Fibroblast of mammary gland (primary cell): ENCODE results near the gene PAPSS2.

Source experiments
- DNase-seq: peaks from one replicate; pipeline ENCODE4 v3.0.0-alpha.2; 2010; ENCODE audit warnings: low read depth
- H3K4me3 ChIP-seq: 2 replicates; pipeline ENCODE4 v1.5.1; 2011; ENCODE audit warnings: low read depth, mild to moderate bottlenecking, low read length, moderate library complexity; ENCODE audit not compliant: control insufficient read depth
- CTCF ChIP-seq: conservative IDR thresholded peaks from 2 replicates; pipeline ENCODE4 v1.5.1; 2011; ENCODE audit warnings: low read depth, low read length, inconsistent platforms; ENCODE audit not compliant: control insufficient read depth, insufficient read depth

The PAPSS2 gene

GRCh38 chr10:87632454-87632853, 27.2 kb upstream of the PAPSS2 start:
- H3K4me3 ChIP-seq: no peak overlapping the region
- no peak for DNase-seq
- no peak for TF ChIP-seq CTCF

- H3K4me3 ChIP-seq: no peak overlapping the region
- no peak for DNase-seq
- no peak for TF ChIP-seq CTCF
These were observed 25.4 kb upstream of the PAPSS2 start for GRCh38 chr10:87634311-87634710.

DNA sequence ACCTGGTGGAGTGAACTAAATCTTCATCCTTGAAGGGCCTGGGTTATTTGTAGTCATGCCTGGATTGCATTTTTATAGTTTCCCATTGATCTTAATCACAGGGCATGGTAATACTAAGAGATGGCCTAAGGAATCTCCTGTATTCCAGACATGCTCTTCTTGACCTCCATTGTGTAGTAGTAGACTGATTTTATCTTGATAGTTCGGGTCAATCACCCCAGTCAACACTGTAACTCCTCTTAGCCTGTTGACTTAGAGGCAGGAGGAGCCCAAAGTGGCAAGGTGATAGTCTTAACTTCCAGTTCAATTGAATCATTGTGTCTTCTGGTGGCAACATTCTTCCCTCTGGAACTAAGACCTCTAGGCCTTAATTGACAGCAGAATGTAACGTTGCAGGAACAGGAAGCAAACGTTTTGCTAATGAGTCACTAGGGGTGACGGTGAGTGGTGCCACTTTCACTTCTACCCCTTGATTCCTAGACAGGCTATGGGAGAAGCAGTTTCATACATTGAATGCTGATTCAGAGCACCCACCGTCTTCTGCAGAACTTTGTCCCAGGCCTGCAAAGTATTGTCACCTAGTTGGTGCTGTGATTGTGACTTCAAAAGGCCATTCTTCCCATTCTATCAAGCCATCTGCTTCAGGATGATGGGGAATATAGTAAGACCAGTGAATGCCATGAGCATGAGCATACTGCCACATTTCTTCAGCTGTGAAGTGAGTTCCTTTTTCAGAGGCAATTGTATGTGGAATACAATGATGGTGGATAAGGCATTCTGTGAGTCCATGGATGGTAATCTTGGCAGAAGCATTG, 24.0 kb upstream of the PAPSS2 start:
- TF ChIP-seq CTCF: no peak
- DNase-seq: peak; percentile 78
- no peak overlapping the region for H3K4me3 ChIP-seq

DNA sequence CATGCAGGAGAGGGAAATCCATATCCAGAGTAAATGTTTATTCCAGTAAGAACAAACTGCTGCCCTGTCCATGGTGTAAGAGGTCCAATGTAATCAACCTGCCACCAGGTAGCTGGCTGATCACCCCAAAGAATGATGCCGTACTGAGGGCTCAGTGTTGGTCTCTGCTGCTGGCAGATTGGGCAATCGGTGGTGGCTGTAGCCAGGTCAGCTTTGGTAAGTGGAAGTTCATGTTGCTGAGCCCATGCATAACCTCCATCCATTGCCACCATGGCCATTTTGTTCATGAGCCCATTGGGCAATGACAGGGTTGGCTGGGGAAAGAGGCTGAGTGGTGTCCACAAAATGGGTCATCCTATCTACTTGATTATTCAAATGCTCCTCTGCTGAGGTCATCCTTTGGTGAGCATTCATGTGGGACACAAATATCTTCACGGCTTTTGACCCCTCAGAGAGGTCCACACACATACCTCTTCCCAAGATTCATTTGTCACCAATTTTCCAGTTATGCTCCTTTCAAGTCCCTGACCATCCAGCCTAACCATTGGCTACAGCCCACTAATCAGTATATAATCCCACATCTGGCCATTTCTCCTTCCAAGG, 23.3 kb upstream of the PAPSS2 start:
- DNase-seq: no peak
- TF ChIP-seq CTCF: no peak
- H3K4me3 ChIP-seq: no peak overlapping the region

DNA sequence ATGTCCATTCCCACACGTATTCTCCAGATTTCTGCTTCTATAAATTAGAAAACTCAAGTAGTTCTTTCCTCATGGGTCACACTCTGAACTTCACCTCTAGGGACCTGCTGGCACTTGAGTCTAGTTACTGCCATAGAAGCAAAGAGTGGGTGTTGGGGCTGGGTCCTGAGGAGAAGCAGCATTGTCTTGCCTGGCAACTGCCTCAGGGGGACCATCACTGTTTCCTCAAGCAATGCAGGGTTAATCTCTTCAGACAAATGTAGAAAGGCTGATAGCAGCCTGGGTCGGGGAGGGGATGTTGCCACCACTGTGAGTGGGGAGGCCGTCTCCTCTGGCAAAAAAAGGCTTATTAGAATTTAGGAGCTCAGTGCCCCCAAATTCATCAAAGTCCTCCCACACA, 20.2 kb upstream of the PAPSS2 start:
- no peak overlapping the region for H3K4me3 ChIP-seq
- no peak for TF ChIP-seq CTCF
- no peak for DNase-seq

GRCh38 chr10:87640043-87640442, 19.6 kb upstream of the PAPSS2 start:
- no peak for TF ChIP-seq CTCF
- DNase-seq: no peak
- no peak overlapping the region for H3K4me3 ChIP-seq
